ENCODE data around the gene OSM. TPM values are rescaled to one million over a fixed set of nuclear protein-coding genes. Genes with fewer than 3 reads are reported as not detected.

Gene OSM
- total RNA-seq, 1 experiment from 2014 or later = not detected

DNA sequence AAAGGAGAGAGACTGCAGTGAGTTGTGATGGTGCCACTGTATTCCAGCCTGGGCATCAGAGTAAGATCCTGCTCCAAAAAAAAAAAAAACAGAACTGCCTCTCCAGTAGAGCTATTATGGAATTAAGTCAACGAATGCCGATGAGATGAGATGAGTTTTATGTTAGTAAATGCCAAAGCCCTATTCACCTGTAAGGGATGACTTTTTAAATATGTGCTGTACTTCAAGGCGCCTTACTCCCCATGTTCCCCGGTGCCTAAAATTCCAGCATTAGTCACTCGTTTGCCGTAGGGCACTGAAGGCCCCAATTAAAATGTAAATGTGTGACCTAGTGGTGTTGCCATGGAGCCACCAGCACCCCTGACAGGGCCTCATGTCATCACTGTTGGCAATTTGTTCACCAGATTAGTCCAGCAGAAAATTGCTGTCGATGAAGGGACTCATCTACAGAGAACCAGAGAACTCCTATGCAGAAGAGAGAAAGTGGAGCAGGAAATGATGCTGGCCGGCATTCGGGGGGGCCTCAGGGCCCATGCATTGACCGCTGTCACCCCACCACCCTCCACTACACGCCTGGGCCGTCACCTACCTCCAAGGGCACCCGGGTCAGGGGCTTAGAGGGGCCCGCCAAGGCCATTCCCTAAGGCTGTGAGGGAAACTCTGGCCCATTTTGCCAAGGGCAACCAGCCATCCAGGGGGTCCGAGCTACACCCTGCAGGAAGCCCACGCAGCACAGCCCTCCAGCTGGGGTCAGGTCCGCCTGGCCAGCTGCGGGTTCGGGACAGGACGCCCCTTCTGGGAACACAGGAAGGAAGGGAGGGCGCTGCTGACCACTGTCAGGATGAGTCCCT, 37.9 kb downstream of the OSM start:
- H3K4me3 ChIP-seq (replicated peaks in 1 of 2; ENCODE audit: low read depth in 1 of 2, low read length in 2 of 2) = peak overlapping the region in 1 of 2 experiments; percentile 9; a peak in 1 of 4 replicates
- H3K9me2 ChIP-seq (ENCODE audit: insufficient read depth) = no peaks in the 10 kb centered on the region
- H3K27ac ChIP-seq (ENCODE audit: low read depth, low read length) = peak overlapping the region; percentile 47
- no peaks in the 10 kb centered on the region for H4K20me1 ChIP-seq (ENCODE audit: insufficient read depth)
- ATAC-seq (peak; percentile 53), DNase-seq (ENCODE audit: low read depth, low spot score) (no peak)
- BruUV-seq (replicated peaks) = no TSS peak
- no peaks in the 10 kb centered on the region for H3K27me3 ChIP-seq (ENCODE audit: insufficient read depth, low read length)
- CTCF ChIA-PET = interaction anchor here (0.7 kb wide), 1 partner anchor 60 kb away, joined by 5 read pairs; no protein-coding TSS in a partner anchor
- TF ChIP-seq YY1 (IDR thresholded peaks at IDR 0.05; ENCODE audit: extremely low read depth, insufficient replicate concordance, low read depth, low read length) = no peak
- TF ChIP-seq, protein P1, sequence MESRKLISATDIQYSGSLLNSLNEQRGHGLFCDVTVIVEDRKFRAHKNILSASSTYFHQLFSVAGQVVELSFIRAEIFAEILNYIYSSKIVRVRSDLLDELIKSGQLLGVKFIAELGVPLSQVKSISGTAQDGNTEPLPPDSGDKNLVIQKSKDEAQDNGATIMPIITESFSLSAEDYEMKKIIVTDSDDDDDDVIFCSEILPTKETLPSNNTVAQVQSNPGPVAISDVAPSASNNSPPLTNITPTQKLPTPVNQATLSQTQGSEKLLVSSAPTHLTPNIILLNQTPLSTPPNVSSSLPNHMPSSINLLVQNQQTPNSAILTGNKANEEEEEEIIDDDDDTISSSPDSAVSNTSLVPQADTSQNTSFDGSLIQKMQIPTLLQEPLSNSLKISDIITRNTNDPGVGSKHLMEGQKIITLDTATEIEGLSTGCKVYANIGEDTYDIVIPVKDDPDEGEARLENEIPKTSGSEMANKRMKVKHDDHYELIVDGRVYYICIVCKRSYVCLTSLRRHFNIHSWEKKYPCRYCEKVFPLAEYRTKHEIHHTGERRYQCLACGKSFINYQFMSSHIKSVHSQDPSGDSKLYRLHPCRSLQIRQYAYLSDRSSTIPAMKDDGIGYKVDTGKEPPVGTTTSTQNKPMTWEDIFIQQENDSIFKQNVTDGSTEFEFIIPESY (IDR thresholded peaks at IDR 0.05; ENCODE audit: extremely low read depth, insufficient replicate concordance, low read length) = no peak
- no peak for TF ChIP-seq POLR2A (IDR thresholded peaks at IDR 0.05; ENCODE audit: borderline replicate concordance, extremely low read depth, insufficient read depth, insufficient read length)
- TF ChIP-seq CBX3 (IDR thresholded peaks at IDR 0.05; ENCODE audit: low read depth) = no peak
- TF ChIP-seq, protein P2, sequence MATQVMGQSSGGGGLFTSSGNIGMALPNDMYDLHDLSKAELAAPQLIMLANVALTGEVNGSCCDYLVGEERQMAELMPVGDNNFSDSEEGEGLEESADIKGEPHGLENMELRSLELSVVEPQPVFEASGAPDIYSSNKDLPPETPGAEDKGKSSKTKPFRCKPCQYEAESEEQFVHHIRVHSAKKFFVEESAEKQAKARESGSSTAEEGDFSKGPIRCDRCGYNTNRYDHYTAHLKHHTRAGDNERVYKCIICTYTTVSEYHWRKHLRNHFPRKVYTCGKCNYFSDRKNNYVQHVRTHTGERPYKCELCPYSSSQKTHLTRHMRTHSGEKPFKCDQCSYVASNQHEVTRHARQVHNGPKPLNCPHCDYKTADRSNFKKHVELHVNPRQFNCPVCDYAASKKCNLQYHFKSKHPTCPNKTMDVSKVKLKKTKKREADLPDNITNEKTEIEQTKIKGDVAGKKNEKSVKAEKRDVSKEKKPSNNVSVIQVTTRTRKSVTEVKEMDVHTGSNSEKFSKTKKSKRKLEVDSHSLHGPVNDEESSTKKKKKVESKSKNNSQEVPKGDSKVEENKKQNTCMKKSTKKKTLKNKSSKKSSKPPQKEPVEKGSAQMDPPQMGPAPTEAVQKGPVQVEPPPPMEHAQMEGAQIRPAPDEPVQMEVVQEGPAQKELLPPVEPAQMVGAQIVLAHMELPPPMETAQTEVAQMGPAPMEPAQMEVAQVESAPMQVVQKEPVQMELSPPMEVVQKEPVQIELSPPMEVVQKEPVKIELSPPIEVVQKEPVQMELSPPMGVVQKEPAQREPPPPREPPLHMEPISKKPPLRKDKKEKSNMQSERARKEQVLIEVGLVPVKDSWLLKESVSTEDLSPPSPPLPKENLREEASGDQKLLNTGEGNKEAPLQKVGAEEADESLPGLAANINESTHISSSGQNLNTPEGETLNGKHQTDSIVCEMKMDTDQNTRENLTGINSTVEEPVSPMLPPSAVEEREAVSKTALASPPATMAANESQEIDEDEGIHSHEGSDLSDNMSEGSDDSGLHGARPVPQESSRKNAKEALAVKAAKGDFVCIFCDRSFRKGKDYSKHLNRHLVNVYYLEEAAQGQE (IDR thresholded peaks at IDR 0.05; ENCODE audit: low read depth) = no peak
- no peak for TF ChIP-seq EGR1 (IDR thresholded peaks at IDR 0.05; ENCODE audit: low read depth)
- TF ChIP-seq SIN3A (IDR thresholded peaks at IDR 0.05; ENCODE audit: low read depth) = no peak
- TF ChIP-seq JUND (IDR thresholded peaks at IDR 0.05) = no peak
- TF ChIP-seq ELF1 (IDR thresholded peaks at IDR 0.05; ENCODE audit: borderline replicate concordance, low read depth) = no peak
- no peak for TF ChIP-seq EZH2phosphoT487 (IDR thresholded peaks at IDR 0.05; ENCODE audit: borderline replicate concordance)
- no peak for TF ChIP-seq EZH2 (IDR thresholded peaks at IDR 0.05)
- TF ChIP-seq SP1 (IDR thresholded peaks at IDR 0.05; ENCODE audit: low read depth) = no peak; the same call in 1 of the 2 replicates
- TF ChIP-seq RAD21 (IDR thresholded peaks at IDR 0.05; ENCODE audit: low read depth) = no peak
- no peak for TF ChIP-seq ZNF274 (IDR thresholded peaks at IDR 0.05; ENCODE audit: low read depth, low read length)
- no peak for TF ChIP-seq ZFX (IDR thresholded peaks at IDR 0.05)
- TF ChIP-seq POLR2AphosphoS5 (IDR thresholded peaks at IDR 0.05; ENCODE audit: low read depth, low read length) = no peak
- TF ChIP-seq SRF (IDR thresholded peaks at IDR 0.05; ENCODE audit: low read depth) = no peak
- TF ChIP-seq TCF7L2 (IDR thresholded peaks at IDR 0.05; ENCODE audit: borderline replicate concordance, extremely low read depth, insufficient read depth, insufficient read length) = no peak
- no peak; the same call in 1 of the 2 replicates for TF ChIP-seq FOSL1 (IDR thresholded peaks at IDR 0.05; ENCODE audit: low read depth)
- peak overlapping the region; percentile 49 for H3K4me2 ChIP-seq (ENCODE audit: low read length)
- POLR2A ChIA-PET = interaction anchor here (0.7 to 1.1 kb wide), 4 partner anchors 18 to 117 kb away, joined by 3 read pairs; no protein-coding TSS in a partner anchor
- intact Hi-C loops (cut with micrococcal nuclease) = no loop called here
- RAD21 ChIA-PET (ENCODE audit: low non-redundant PET in 1 of 2, low total read pairs in 2 of 2, uncharacterized antibody in 2 of 2, unreplicated experiment in 2 of 2) = no interaction called here
- no peaks in the 10 kb centered on the region; a peak in 1 of 4 replicates for H3K9me3 ChIP-seq (ENCODE audit: control insufficient read depth in 1 of 2, insufficient read depth in 1 of 2, low read depth in 1 of 2, low read length in 2 of 2)
- peak overlapping the region; percentile 47 for H3K9ac ChIP-seq (ENCODE audit: low read length)
- no peak overlapping the region for H2AFZ ChIP-seq (ENCODE audit: low read depth, low read length, poor library complexity, severe bottlenecking)
- H3K36me3 ChIP-seq (ENCODE audit: control insufficient read depth in 1 of 2, insufficient read depth in 2 of 2, low read length in 2 of 2) = no peaks in the 10 kb centered on the region
- no peaks in the 10 kb centered on the region for H3K79me2 ChIP-seq (ENCODE audit: insufficient read depth, low read length)
- peaks cover 39 to 82% of the 10 kb centered on the region in 2 experiments for H3K4me1 ChIP-seq (ENCODE audit: control insufficient read depth in 1 of 2, insufficient read depth in 2 of 2, low read length in 2 of 2)

All from HCT116 (cell line).